ENCODE results near the gene KCTD18.

KCTD18 gene

DNA sequence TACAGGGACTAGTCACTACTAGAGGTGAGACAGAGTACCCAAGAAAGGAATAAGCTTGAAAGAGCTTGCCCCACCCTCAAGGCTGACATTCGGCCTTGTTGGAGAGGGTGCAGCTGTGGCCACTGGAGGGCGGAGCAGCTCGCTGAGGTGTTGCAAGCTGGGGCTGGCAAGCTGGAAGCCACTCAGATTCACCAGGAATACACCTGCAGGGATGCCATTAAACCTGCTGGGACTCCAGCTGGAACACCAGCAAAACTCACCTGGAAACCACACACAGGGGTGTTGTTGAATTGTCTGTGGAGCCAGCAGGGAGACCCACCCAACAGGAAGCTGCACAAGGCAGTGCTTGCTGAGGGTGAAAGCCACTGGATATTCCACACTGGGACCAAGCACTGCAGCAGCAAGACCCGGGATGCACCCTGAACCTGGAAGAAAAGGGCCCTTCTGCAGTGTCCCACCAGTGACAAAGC is 26.1 kb downstream of the KCTD18 start:
- no peak for DNase-seq

DNA sequence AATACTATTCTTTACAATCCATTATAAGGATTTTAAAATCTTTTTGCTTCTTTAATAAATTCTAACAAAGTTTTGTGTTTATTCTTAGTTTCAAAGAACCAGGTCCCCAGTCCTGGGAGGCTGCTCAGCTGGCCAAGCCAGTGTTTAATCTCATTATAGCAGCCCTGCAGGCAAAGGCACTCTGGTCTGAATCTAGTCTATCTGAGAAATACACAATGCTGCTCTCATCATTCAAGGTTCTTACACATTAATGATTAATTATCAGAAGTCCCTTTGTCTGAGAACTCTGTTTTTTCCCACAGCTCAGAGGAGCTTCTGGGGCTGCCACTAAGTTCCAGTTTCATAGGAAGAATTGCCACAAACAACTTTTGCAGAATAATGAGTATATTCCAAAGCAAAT is 27.7 kb downstream of the KCTD18 start:
- no peak for DNase-seq

- no peak for DNase-seq
Measured at GRCh38 chr2:200479692-200480265, 30.1 kb downstream of the KCTD18 start.

DNA sequence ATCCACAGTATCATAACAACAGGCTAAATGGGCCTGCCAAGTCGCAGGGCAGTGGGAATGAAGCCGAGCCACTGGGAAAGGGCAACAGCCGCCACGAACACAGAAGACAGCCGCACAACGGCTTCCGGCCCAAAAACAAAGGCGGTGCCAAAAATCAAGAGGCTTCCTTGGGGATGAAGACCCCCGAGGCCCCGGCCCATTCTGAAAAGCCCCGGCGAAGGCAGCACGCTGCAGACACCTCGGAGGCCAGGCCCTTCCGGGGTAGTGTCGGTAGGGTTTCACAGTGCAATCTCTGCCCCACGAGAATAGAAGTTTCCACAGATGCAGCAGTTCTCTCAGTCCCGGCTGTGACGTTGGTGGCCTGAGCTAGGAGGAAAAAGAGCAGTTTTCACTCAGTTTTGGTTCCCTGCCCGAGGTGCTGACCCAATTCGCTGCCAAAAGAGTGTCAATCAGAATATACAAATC is 32.2 kb downstream of the KCTD18 start:
- no peak for DNase-seq

DNA sequence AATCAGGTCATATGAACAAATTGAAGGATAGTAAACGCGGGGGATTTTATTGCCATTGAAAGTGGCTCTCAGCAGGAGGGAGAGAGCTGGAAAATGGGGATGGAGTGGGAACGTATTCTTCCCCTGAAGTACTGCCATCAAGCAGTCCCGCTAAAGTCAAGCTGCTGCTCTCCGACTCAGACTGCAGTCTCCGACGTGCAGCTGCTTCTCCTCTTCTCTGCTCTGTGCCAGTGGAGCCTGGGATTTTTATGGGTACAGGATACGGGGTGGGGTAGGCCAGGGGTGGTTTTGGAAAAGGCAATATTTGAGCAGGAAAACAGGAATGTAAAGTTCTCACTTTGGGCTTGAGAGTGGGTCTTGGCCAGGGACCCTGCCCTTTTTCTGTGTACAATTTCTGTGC is 33.0 kb downstream of the KCTD18 start:
- DNase-seq, result no peak

GRCh38 chr2:200475795-200476194 is 34.1 kb downstream of the KCTD18 start:
- DNase-seq, result no peak

GRCh38 chr2:200472853-200473464 is 36.9 kb downstream of the KCTD18 start:
- DNase-seq, result no peak

- no peak for DNase-seq
Measured at GRCh38 chr2:200471928-200472645, 37.8 kb downstream of the KCTD18 start.

DNA sequence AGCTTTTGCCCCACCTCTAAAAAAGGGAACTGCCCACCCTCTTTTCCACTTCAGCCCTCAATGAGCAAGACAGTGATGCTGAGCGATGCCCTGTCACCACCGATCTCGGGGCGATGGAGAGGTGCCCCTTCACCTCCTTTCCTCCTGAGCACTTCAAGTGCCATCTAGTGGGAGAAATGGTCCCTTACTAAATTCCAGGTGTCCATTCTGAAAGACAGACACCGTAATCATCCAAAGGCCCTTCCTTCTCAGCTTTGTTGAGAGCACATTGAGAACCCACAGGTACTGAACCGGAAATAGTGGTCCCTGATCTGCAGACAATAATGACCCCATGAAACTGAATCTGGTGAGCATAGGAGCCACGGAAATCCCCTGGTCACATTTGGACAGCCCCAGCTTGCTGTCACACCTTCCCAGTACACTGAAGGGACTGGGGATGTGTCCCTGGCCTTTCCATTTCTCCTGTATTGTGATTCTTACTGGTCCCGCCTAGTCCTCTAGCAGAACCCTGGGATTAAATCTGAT is 38.5 kb downstream of the KCTD18 start:
- no peak for DNase-seq

DNA sequence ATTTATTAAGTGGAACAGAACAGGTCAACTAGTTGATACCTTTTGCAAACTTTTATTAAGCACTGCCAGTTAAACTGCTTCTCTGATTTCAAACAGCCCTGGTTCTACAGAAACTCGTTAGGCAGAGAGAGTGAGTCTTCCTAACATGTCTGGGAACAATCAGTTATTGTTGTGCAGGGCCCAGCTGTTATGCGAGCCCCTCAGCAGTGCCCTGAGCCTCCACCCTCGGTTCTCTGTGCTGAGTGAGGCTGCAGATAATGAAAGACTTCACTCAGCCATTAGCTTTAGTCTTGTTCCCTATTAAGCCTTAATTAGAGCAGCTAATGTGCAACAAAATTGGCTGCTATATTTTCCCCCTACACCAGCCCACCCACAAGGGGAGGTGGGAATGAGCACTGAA is 39.6 kb downstream of the KCTD18 start:
- no peak for DNase-seq

GRCh38 chr2:200469708-200470211 is 40.1 kb downstream of the KCTD18 start:
- DNase-seq, result no peak

DNA sequence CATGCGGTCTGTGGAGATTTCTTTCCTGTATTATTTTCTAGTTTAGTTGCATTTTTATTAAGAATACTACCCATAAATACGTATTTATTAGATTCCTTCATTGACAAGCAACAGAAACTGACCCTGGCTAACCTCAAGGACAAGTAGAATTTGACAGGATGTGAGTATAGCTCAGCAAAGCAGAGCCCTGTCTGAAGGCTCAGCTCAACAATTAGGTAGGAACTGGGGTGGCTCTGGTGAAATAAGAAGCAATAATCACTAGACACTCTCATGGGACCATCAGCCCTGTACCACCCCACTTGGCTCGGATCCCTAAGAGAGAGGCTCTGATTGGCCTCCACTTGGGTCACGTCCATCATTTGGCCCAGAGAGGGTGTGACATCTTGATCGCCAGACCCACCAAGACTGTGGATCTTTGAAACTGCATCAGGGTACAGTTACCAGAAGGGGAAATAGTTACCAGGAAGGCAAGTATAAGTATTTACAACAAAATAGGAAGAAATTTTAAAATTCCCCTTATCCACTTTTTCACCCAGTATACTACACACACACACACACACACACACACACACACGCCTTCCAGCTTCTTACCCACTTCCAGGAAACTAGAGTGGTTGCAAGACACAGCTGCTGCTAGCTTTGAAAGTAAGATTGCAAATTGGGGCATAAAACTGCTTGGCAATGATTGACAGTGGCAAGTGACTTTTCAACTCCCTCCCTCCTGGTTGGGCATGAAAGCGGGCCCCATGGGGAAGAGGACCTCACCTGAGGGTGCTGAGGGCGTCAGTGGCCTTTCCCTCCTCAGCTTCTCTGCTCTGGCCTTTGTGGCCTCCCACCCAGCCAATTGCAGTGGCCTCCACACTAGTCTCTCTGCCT is 41.8 kb downstream of the KCTD18 start:
- no peak for DNase-seq

GRCh38 chr2:200466425-200467418 is 43.1 kb downstream of the KCTD18 start:
- DNase-seq, result no peak

GRCh38 chr2:200463452-200463851 is 46.4 kb downstream of the KCTD18 start:
- DNase-seq, result no peak

DNA sequence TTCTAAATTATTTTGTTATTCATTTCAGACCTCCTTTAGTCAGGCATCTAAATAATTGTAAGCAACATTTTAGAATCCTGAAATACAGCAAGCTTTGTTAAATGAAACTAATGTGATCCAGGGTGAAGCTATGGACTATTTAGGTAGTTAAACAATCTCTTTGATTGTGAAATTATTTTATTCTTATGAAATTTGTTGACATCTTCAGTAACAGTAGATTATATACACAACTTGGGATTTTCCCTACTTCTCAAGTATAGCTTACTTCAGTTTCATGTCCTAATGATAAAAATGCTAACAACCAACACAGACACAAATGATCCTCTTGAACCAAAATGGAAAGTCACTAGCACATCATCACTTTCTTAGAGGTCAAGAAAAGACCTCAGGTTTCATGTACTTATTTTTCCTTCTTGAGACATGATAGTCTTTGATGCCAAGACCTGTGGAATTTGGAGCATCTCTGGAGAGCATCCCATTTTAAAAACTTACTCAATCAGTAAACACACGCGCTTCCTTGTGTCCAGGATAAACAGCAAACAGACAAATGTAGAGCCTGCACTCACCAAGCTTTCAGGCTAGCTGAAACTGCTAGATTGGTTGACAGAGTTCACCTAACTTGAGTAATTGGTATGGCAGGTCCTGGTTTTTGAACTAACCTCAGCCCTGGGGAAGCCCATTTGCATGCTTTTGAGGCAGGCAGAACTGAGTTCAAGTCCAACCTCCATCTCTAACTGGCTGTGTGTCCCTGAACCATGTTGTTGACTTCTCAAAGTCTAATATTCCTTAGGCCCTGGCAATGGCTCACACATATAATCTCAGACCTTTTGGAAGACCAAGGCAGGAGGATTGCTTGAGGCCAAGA is 47.8 kb downstream of the KCTD18 start:
- no peak for DNase-seq

GRCh38 chr2:200459101-200459500 is 50.8 kb downstream of the KCTD18 start:
- DNase-seq, result no peak

DNA sequence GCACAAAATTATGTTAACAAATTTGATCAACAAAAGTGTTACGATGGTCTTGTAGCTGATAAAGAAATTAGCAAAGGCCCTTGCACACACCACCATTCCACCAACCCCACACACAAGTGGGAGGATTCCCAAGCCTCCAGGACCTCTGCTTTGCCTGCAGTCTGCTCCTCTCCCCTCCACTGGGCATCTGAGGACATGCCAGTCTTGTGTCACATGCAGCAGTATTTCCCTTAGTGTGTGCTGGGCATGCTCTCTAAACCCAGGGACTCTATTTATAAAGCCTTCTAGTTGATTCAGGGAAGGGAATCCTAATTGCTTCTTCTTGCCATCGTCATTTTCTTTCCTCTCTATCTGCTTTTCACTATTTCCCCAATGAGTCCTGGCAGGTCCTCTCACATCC is 53.3 kb downstream of the KCTD18 start:
- DNase-seq, result no peak

DNA sequence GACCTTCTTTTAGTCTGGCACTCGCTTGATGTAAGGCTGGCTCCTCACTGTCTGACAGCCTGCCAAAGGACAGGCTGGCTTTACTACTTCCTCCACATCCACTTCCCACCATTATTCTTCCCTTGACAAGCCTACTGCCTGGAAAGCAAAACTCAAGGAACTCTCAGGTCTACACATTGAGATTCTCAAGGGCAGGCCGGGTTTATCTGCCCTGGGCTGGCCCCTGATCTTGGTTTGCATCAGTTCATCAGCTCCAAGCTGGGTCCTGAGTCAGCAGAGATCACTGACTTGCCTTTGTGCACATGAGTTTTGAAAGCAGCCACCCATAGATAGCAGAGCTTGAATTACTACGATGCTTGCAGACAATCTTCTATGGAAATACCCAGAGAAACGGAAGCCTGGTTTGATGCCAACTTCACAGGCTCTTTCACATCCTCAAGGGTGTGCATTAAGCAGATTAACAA is 53.9 kb downstream of the KCTD18 start:
- no peak for DNase-seq

DNA sequence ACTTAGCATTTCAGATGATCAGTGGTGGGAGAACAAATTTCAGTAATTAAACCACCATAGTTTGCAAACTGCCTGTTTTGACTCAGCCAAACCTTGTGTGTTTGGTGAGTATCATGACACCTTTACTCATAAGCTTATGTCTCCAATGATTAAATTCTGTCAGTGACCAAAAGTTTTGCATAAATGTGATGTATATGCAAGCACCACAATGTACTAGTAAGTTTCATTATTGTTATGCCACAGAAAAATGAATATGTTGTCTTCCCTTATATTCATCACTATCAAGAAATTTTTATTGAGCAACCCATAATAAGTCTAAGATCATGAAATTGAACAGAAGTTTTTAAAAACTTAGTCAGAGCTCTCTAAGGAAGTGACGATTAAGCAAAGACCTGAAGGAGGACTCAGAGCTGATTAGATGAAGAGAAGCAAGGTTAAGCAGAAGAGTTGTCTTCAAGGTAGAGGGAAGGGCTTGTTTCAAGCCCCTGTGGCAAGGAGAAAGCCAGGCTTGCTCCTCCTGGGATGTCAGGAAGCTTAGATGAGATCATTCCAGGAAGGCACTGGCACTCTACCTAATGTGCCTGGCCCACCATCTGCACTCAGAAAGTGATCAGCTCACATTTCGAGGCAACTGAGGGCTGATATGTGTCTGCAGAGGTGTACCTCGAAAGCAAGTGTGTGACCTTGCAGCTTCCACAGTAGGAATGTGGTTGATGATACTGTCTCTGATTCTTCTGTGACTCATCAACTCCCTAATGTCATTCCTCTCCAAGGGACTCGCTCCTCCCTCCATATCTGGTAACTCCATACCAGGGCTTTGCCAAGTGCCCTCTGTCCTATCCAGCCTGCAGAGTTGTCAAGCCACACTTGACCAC is 54.7 kb downstream of the KCTD18 start:
- DNase-seq, result no peak
